SK-N-SH treated with all-trans-retinoic acid at 6 μM for 48 hours (cell line): Measurements from ENCODE around the gene AHCTF1.
"Not testable (repeated sequence)": the region's sequence is repeated elsewhere in the genome, so short reads cannot be mapped to it uniquely, and the experiment has no call there.

Experiments
- ATAC-seq: fragments of 200-7000 bp; cut with Tn5 transposase; 3 replicates; pipeline ENCODE4 v1.9.1; 2020; ENCODE audit warnings: mild to moderate bottlenecking, moderate library complexity
- BACH2 ChIP-seq: fragments of 250-450 bp; sonication (Bioruptor Pico); IDR thresholded peaks from 2 replicates; pipeline ENCODE4 v1.9.0; 2021; ENCODE audit warnings: mild to moderate bottlenecking, borderline replicate concordance
- CREB5 ChIP-seq: fragments of 250-450 bp; sonication (Bioruptor Pico); IDR thresholded peaks from 2 replicates; pipeline ENCODE4 v1.5.1; 2020; ENCODE audit warnings: low read depth, mild to moderate bottlenecking, moderate library complexity
- CSDC2 ChIP-seq: fragments of 250-450 bp; sonication (Bioruptor Pico); IDR thresholded peaks from 2 replicates; pipeline ENCODE4 v1.5.0; 2020; ENCODE audit warnings: mild to moderate bottlenecking, moderate library complexity
- CSRNP3 ChIP-seq: fragments of 250-450 bp; sonication (Bioruptor Pico); IDR thresholded peaks from 2 replicates; pipeline ENCODE4 v1.5.1; 2021; ENCODE audit warnings: mild to moderate bottlenecking, moderate library complexity
- ESRRG ChIP-seq: fragments of 250-450 bp; sonication (Bioruptor Pico); IDR thresholded peaks from 2 replicates; pipeline ENCODE4 v1.6.1; 2021; ENCODE audit warnings: mild to moderate bottlenecking
- OSR1 ChIP-seq: fragments of 250-450 bp; sonication (Bioruptor Pico); IDR thresholded peaks from 2 replicates; pipeline ENCODE4 v1.8.0; 2022; ENCODE audit warnings: moderate library complexity, mild to moderate bottlenecking, inconsistent platforms
- PATZ1 ChIP-seq: fragments of 250-450 bp; sonication (Bioruptor Pico); IDR thresholded peaks from 2 replicates; pipeline ENCODE4 v1.8.0; 2020; ENCODE audit warnings: mild to moderate bottlenecking, moderate library complexity, borderline replicate concordance
- POU6F1 ChIP-seq: fragments of 250-450 bp; sonication (Bioruptor Pico); IDR thresholded peaks from 2 replicates; pipeline ENCODE4 v1.8.0; 2021; ENCODE audit warnings: low read depth, mild to moderate bottlenecking, moderate library complexity, borderline replicate concordance
- RARB ChIP-seq: fragments of 250-450 bp; sonication (Bioruptor Pico); IDR thresholded peaks from 2 replicates; pipeline ENCODE4 v1.8.0; 2021; ENCODE audit warnings: mild to moderate bottlenecking, moderate library complexity
- SNAI2 ChIP-seq: fragments of 250-450 bp; sonication (Bioruptor Pico); IDR thresholded peaks from 2 replicates; pipeline ENCODE4 v1.5.0; 2020; ENCODE audit warnings: mild to moderate bottlenecking, moderate library complexity
- TCF4 ChIP-seq: fragments of 250-450 bp; sonication (Bioruptor Pico); IDR thresholded peaks from 2 replicates; pipeline ENCODE4 v1.8.0; 2021; ENCODE audit warnings: mild to moderate bottlenecking, moderate library complexity, borderline replicate concordance
- TOX ChIP-seq: fragments of 250-450 bp; sonication (Bioruptor Pico); IDR thresholded peaks from 2 replicates; pipeline ENCODE4 v1.8.0; 2021; ENCODE audit warnings: mild to moderate bottlenecking, moderate library complexity, borderline replicate concordance
- ZC3H10 ChIP-seq: fragments of 250-450 bp; sonication (Bioruptor Pico); IDR thresholded peaks from 2 replicates; pipeline ENCODE4 v1.5.1; 2021; ENCODE audit warnings: mild to moderate bottlenecking, moderate library complexity
- ZFP3 ChIP-seq: fragments of 250-450 bp; sonication (Bioruptor Pico); IDR thresholded peaks from 2 replicates; pipeline ENCODE4 v1.5.0; 2020; ENCODE audit warnings: mild to moderate bottlenecking, moderate library complexity
- ZFP30 ChIP-seq: fragments of 450-650 bp; formaldehyde crosslinking; IDR thresholded peaks from 2 replicates; pipeline ENCODE4 v1.5.0; 2022; ENCODE audit warnings: mild to moderate bottlenecking, moderate library complexity
- ZNF565 ChIP-seq: fragments of 450-650 bp; formaldehyde crosslinking; conservative IDR thresholded peaks from 2 replicates; pipeline ENCODE4 v1.5.0; 2020; ENCODE audit warnings: low read depth, mild to moderate bottlenecking, moderate library complexity
- ZNF70 ChIP-seq: fragments of 450-650 bp; formaldehyde crosslinking; IDR thresholded peaks from 2 replicates; pipeline ENCODE4 v1.5.0; 2020; ENCODE audit warnings: mild to moderate bottlenecking, moderate library complexity

The AHCTF1 gene

GRCh38 chr1:246923900-246924299, 7.8 kb downstream of the AHCTF1 start (continued):
- TF ChIP-seq PATZ1 (no peak), ZNF70 (CRISPR knock-in tag) (no peak), ESRRG (CRISPR knock-in tag) (no peak), OSR1 (CRISPR knock-in tag) (no peak), SNAI2 (CRISPR knock-in tag) (no peak)
- TF ChIP-seq, all 23 proteins: peak for 0

- TF ChIP-seq ZNF70 (CRISPR knock-in tag) (no peak), ZNF565 (CRISPR knock-in tag) (no peak), SNAI2 (CRISPR knock-in tag) (no peak), ZFP30 (CRISPR knock-in tag) (no peak), TCF4 (CRISPR knock-in tag) (no peak), POU6F1 (CRISPR knock-in tag) (no peak), ZC3H10 (CRISPR knock-in tag) (no peak), BACH2 (CRISPR knock-in tag) (no peak)
- peak; percentile 32; the same call in 1 of the 3 replicates for ATAC-seq
Observed at GRCh38 chr1:246923482-246923881, 8.3 kb downstream of the AHCTF1 start.

GRCh38 chr1:246921481-246921880, 10.3 kb downstream of the AHCTF1 start:
- TF ChIP-seq ZFP3 (CRISPR knock-in tag): no peak
- no peak for TF ChIP-seq CSDC2
- no peak for TF ChIP-seq ZFP30 (CRISPR knock-in tag)
- no peak for TF ChIP-seq CREB5 (CRISPR knock-in tag)
- no peak for ATAC-seq

GRCh38 chr1:246919902-246920301, 11.8 kb downstream of the AHCTF1 start:
- no peak for ATAC-seq
- TF ChIP-seq RARB (CRISPR knock-in tag): no peak
- TF ChIP-seq, all 23 proteins: peak for 0

- ATAC-seq: not testable (repeated sequence)
Observed at GRCh38 chr1:246916026-246916923, 15.5 kb downstream of the AHCTF1 start.

GRCh38 chr1:246907472-246907871, 24.3 kb downstream of the AHCTF1 start:
- TF ChIP-seq ZNF70 (CRISPR knock-in tag): no peak
- no peak for TF ChIP-seq ZFP3 (CRISPR knock-in tag)
- TF ChIP-seq POU6F1 (CRISPR knock-in tag): no peak
- TF ChIP-seq OSR1 (CRISPR knock-in tag): no peak
- peak; percentile 90 for ATAC-seq

GRCh38 chr1:246906833-246907232, 24.9 kb downstream of the AHCTF1 start:
- ATAC-seq: no peak
- TF ChIP-seq ZFP3 (CRISPR knock-in tag) (no peak), TOX (CRISPR knock-in tag) (no peak), TCF4 (CRISPR knock-in tag) (no peak), CSRNP3 (no peak), ZC3H10 (CRISPR knock-in tag) (no peak), ESRRG (CRISPR knock-in tag) (no peak), POU6F1 (CRISPR knock-in tag) (no peak), SNAI2 (CRISPR knock-in tag) (no peak), ZNF70 (CRISPR knock-in tag) (no peak), ZFP30 (CRISPR knock-in tag) (no peak), RARB (CRISPR knock-in tag) (no peak), CREB5 (CRISPR knock-in tag) (no peak)
